ENCODE measurements around the gene SV2C. TPM values are rescaled to one million over a fixed set of nuclear protein-coding genes. Genes with fewer than 3 reads are reported as not detected.

Gene SV2C
- total RNA-seq, 1 donor from 2014 or later = 0.15 TPM

DNA sequence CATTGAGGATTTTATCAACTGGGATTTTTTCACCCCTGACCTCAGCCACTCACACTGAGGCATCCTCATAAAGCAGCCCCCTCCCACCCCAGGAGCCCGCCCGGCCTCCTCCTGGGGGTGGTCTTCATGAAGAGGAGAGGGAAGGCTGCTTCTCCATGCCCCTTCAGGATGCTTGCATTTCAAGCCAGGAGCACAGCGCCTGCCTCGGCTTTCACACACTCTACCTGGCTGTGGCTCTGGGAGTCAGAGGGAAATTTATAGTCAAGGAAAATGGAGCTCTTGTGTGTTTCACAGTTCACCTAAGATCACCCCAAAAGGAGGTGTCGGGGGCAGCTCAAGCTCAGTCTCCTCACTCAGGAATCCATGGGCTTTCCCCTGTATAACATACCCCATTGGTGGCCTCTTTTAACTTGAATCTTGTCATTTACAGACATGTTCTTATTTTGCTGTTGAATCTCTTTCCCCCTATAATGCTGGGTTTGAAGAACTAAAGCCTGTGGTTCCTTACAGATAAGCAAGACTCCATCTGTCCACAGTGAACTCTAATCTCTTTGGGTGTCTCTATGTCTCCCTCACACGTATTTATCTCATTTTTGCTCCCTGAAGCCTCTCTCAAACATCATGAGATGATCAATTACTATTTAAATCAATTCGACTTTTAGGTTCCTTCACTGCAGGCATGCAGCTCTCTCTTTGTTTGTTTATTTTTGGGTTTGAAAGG lies 297.3 kb downstream of the SV2C start:
- no peak overlapping the region for H3K4me3 Mint-ChIP-seq
- TF ChIP-seq, protein P1, sequence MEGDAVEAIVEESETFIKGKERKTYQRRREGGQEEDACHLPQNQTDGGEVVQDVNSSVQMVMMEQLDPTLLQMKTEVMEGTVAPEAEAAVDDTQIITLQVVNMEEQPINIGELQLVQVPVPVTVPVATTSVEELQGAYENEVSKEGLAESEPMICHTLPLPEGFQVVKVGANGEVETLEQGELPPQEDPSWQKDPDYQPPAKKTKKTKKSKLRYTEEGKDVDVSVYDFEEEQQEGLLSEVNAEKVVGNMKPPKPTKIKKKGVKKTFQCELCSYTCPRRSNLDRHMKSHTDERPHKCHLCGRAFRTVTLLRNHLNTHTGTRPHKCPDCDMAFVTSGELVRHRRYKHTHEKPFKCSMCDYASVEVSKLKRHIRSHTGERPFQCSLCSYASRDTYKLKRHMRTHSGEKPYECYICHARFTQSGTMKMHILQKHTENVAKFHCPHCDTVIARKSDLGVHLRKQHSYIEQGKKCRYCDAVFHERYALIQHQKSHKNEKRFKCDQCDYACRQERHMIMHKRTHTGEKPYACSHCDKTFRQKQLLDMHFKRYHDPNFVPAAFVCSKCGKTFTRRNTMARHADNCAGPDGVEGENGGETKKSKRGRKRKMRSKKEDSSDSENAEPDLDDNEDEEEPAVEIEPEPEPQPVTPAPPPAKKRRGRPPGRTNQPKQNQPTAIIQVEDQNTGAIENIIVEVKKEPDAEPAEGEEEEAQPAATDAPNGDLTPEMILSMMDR (IDR thresholded peaks at IDR 0.05) = no peak
- TF ChIP-seq EZH2phosphoT487 (IDR thresholded peaks at IDR 0.05) = no peak
- no peak for TF ChIP-seq EZH2 (IDR thresholded peaks at IDR 0.05)
- Histone ChIP-seq H3K27me3 (no peaks in the 10 kb centered on the region), H3K9ac (no peak overlapping the region), H3K79me2 (ENCODE audit: low read depth) (no peaks in the 10 kb centered on the region), H3K27ac (no peak overlapping the region), H4K20me1 (ENCODE audit: low read depth) (no peaks in the 10 kb centered on the region), H3K4me3 (no peak overlapping the region), H2AFZ (replicated peaks) (peak overlapping the region; percentile 29), H3K36me3 (no peaks in the 10 kb centered on the region), H3K4me2 (no peak overlapping the region), H3K4me1 (peaks cover 6% of the 10 kb centered on the region), H3K9me3 (ENCODE audit: low read depth) (no peaks in the 10 kb centered on the region), H3F3A (ENCODE audit: low read depth) (no peaks in the 10 kb centered on the region)
- H3K9me3 Mint-ChIP-seq = no peaks in the 10 kb centered on the region
- H3K27ac Mint-ChIP-seq = no peak overlapping the region
- H3K27me3 Mint-ChIP-seq (ENCODE audit: insufficient read depth, low read depth) = peaks cover 8% of the 10 kb centered on the region
- no peaks in the 10 kb centered on the region for H3K36me3 Mint-ChIP-seq
- H3K4me1 Mint-ChIP-seq = peaks cover 26% of the 10 kb centered on the region
- no peak for DNase-seq (ENCODE audit: low spot score)

DNA sequence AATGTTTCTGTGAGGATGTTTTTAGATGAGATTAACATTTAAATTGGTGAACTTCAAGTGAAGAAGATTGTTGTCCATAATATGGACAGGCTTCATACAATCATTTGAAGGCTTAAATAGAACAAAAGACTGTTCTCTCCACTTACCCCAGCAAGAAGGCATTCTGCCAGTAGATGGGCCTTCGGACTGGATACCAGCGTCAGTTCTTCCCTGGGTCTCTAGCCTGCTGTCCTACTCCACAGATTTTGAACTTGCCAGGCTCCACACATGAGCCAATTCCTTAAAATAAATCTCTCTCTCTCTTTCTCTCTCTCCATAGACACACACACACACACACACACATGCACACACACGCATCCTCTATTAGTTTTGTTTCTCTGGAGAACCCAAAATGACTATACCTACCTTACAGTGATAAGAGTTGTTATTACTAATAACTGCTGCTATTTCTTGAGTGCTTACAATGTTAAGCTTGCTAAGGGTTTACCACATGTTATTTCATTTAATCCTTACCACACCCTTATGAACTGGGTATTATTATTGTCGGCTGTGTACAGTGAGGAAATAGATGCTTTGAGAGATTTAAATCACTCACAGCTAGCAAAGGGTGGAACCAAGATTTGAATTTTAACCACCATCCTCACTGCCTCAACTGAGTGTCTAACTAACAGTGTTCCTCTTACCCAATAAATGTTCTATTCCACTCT lies 300.1 kb downstream of the SV2C start:
- TF ChIP-seq, protein P1 (IDR thresholded peaks at IDR 0.05) = no peak
- TF ChIP-seq EZH2phosphoT487 (IDR thresholded peaks at IDR 0.05) (no peak), EZH2 (IDR thresholded peaks at IDR 0.05) (no peak)
- H3K36me3 ChIP-seq = no peaks in the 10 kb centered on the region
- H3K9ac ChIP-seq = no peak overlapping the region
- no peaks in the 10 kb centered on the region for H3K79me2 ChIP-seq (ENCODE audit: low read depth)
- Mint-ChIP-seq H3K9me3 (no peaks in the 10 kb centered on the region), H3K27ac (no peak overlapping the region), H3K4me3 (no peak overlapping the region), H3K36me3 (no peaks in the 10 kb centered on the region), H3K27me3 (ENCODE audit: insufficient read depth, low read depth) (peaks cover 6% of the 10 kb centered on the region), H3K4me1 (peaks cover 41% of the 10 kb centered on the region)
- H2AFZ ChIP-seq (replicated peaks) = no peak overlapping the region
- no peak overlapping the region for H3K27ac ChIP-seq
- peaks cover 6% of the 10 kb centered on the region for H3K4me1 ChIP-seq
- H3K9me3 ChIP-seq (ENCODE audit: low read depth) = no peaks in the 10 kb centered on the region
- no peaks in the 10 kb centered on the region for H3F3A ChIP-seq (ENCODE audit: low read depth)
- no peaks in the 10 kb centered on the region for H4K20me1 ChIP-seq (ENCODE audit: low read depth)
- DNase-seq (ENCODE audit: low spot score) = no peak
- no peak overlapping the region for H3K4me3 ChIP-seq
- no peaks in the 10 kb centered on the region for H3K27me3 ChIP-seq
- no peak overlapping the region for H3K4me2 ChIP-seq

DNA sequence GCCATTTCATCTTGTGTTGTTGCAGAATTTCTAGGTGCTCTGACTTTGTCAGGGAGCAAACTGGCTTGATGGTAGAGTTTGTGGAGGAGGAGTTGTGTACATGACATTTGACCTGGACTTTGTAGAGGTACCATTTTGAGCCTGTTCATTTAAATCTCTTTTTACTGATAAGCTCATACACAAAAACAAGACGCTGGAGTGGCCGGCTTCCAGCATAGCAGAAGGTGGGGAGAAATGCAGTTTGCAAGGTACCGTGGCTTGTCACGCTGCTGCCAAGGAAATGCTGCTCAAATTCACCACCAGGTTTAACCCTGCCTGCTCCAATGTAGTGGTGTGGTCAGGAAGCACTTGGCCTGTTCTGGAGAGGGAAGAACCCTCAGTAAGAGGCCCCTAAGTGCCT lies 301.0 kb downstream of the SV2C start:
- Histone ChIP-seq H3F3A (ENCODE audit: low read depth) (no peaks in the 10 kb centered on the region), H3K36me3 (no peaks in the 10 kb centered on the region), H3K4me2 (no peak overlapping the region), H3K27ac (no peak overlapping the region), H3K4me3 (no peak overlapping the region), H4K20me1 (ENCODE audit: low read depth) (no peaks in the 10 kb centered on the region), H2AFZ (replicated peaks) (no peak overlapping the region), H3K4me1 (peaks cover 13% of the 10 kb centered on the region), H3K9ac (no peak overlapping the region), H3K27me3 (no peaks in the 10 kb centered on the region), H3K9me3 (ENCODE audit: low read depth) (no peaks in the 10 kb centered on the region), H3K79me2 (ENCODE audit: low read depth) (no peaks in the 10 kb centered on the region)
- Mint-ChIP-seq H3K9me3 (no peaks in the 10 kb centered on the region), H3K4me3 (no peak overlapping the region), H3K27ac (no peak overlapping the region), H3K36me3 (no peaks in the 10 kb centered on the region), H3K4me1 (peaks cover 49% of the 10 kb centered on the region), H3K27me3 (ENCODE audit: insufficient read depth, low read depth) (peaks cover 4% of the 10 kb centered on the region)
- DNase-seq (ENCODE audit: low spot score) = no peak
- TF ChIP-seq EZH2 (IDR thresholded peaks at IDR 0.05) = no peak
- TF ChIP-seq, protein P1 (IDR thresholded peaks at IDR 0.05) = no peak
- TF ChIP-seq EZH2phosphoT487 (IDR thresholded peaks at IDR 0.05) = no peak
